Activated naive CD4-positive, alpha-beta T cell treated with anti-CD3 and anti-CD28 coated beads, Interleukin-2, amount 50 U/mL, for 72 hours (primary cell): ENCODE measurements around the gene PACRG. TPM values are rescaled to one million over a fixed set of nuclear protein-coding genes. Genes with fewer than 3 reads are reported as not detected.

Source experiments
- ATAC-seq, 2 donors: fragments of 150-1000 bp; cut with Tn5 transposase; 2 replicates each; pipeline ENCODE4 v1.10.0; 2021; ENCODE audit warnings: mild to moderate bottlenecking in 2 of 2, moderate library complexity in 2 of 2
- DNase-seq, 2 donors: peaks; one replicate each; pipeline ENCODE4 v3.0.0; 2021 to 2022; ENCODE audit warnings: low spot score in 2 of 2
- H3K27ac Mint-ChIP-seq, 2 donors: one replicate each; pipeline ENCODE4 v1.8.0; 2022; ENCODE audit warnings: mild to moderate bottlenecking in 2 of 2, mixed read lengths in 2 of 2
- H3K36me3 Mint-ChIP-seq, 2 donors: one replicate each; pipeline ENCODE4 v1.8.0; 2022; ENCODE audit warnings: mixed read lengths in 2 of 2
- H3K9me3 Mint-ChIP-seq, 2 donors: one replicate each; pipeline ENCODE4 v1.8.0; 2022; ENCODE audit warnings: mixed read lengths in 2 of 2
- total RNA-seq, 2 donors: library from RNA; stranded (reverse); gene quantifications; one replicate each; pipeline ENCODE4 v1.2.3, GENCODE V29; 2022

Gene PACRG
- total RNA-seq, 2 donors from 2014 or later = 0.43 TPM; not detected in 1

GRCh38 chr6:163164175-163164900 lies 436.6 kb downstream of the PACRG start:
- no peaks in the 10 kb centered on the region for H3K36me3 Mint-ChIP-seq
- no peak overlapping the region for H3K27ac Mint-ChIP-seq
- no peak for DNase-seq
- ATAC-seq = no peak
- H3K9me3 Mint-ChIP-seq = no peaks in the 10 kb centered on the region

- no peak for DNase-seq
- no peaks in the 10 kb centered on the region for H3K36me3 Mint-ChIP-seq
- no peak overlapping the region for H3K27ac Mint-ChIP-seq
- no peaks in the 10 kb centered on the region for H3K9me3 Mint-ChIP-seq
- no peak for ATAC-seq
These were observed 437.6 kb downstream of the PACRG start for GRCh38 chr6:163165155-163165910.

GRCh38 chr6:163165922-163166321 lies 438.1 kb downstream of the PACRG start:
- no peak for ATAC-seq
- no peaks in the 10 kb centered on the region for H3K9me3 Mint-ChIP-seq
- no peak for DNase-seq
- H3K27ac Mint-ChIP-seq = no peak overlapping the region
- H3K36me3 Mint-ChIP-seq = no peaks in the 10 kb centered on the region

GRCh38 chr6:163166507-163166906 lies 438.7 kb downstream of the PACRG start:
- Mint-ChIP-seq H3K36me3 (no peaks in the 10 kb centered on the region), H3K27ac (no peak overlapping the region), H3K9me3 (no peaks in the 10 kb centered on the region)
- DNase-seq = no peak
- ATAC-seq = no peak

- ATAC-seq (no peak), DNase-seq (no peak)
These were observed 441.7 kb downstream of the PACRG start for GRCh38 chr6:163169521-163169920.

GRCh38 chr6:163170294-163170883 lies 442.6 kb downstream of the PACRG start:
- Mint-ChIP-seq H3K36me3 (no peaks in the 10 kb centered on the region), H3K9me3 (no peaks in the 10 kb centered on the region), H3K27ac (no peak overlapping the region)
- DNase-seq (peak in 1 of 2 donors; percentile 45), ATAC-seq (peak; percentile 57 to 63)

More at GRCh38 chr6:163169521-163169920, 441.7 kb downstream of the PACRG start:
- H3K9me3 Mint-ChIP-seq = no peaks in the 10 kb centered on the region
- H3K36me3 Mint-ChIP-seq = no peaks in the 10 kb centered on the region
- no peak overlapping the region for H3K27ac Mint-ChIP-seq

- Mint-ChIP-seq H3K36me3 (no peaks in the 10 kb centered on the region), H3K27ac (no peak overlapping the region), H3K9me3 (no peaks in the 10 kb centered on the region)
- ATAC-seq (no peak), DNase-seq (no peak)
These were observed 446.0 kb downstream of the PACRG start for GRCh38 chr6:163173741-163174140.

GRCh38 chr6:163175301-163175700 lies 447.5 kb downstream of the PACRG start:
- Mint-ChIP-seq H3K27ac (peak overlapping the region in 1 of 2 donors; percentile 40), H3K9me3 (no peaks in the 10 kb centered on the region), H3K36me3 (no peaks in the 10 kb centered on the region)
- ATAC-seq (no peak), DNase-seq (no peak)

- H3K36me3 Mint-ChIP-seq = no peaks in the 10 kb centered on the region
- ATAC-seq = no peak
- no peak for DNase-seq
- H3K9me3 Mint-ChIP-seq = no peaks in the 10 kb centered on the region
- H3K27ac Mint-ChIP-seq = no peak overlapping the region
These were observed 448.3 kb downstream of the PACRG start for GRCh38 chr6:163176097-163176496.

- ATAC-seq = no peak
- H3K9me3 Mint-ChIP-seq = no peaks in the 10 kb centered on the region
- DNase-seq = no peak
- no peak overlapping the region for H3K27ac Mint-ChIP-seq
- no peaks in the 10 kb centered on the region for H3K36me3 Mint-ChIP-seq
These were observed 449.2 kb downstream of the PACRG start for GRCh38 chr6:163177007-163177406.

GRCh38 chr6:163177892-163178420 lies 450.2 kb downstream of the PACRG start:
- Mint-ChIP-seq H3K9me3 (no peaks in the 10 kb centered on the region), H3K27ac (no peak overlapping the region), H3K36me3 (no peaks in the 10 kb centered on the region)
- no peak for DNase-seq
- ATAC-seq = no peak

GRCh38 chr6:163179061-163179460 lies 451.3 kb downstream of the PACRG start:
- DNase-seq (no peak), ATAC-seq (no peak)
- Mint-ChIP-seq H3K36me3 (no peaks in the 10 kb centered on the region), H3K9me3 (no peaks in the 10 kb centered on the region), H3K27ac (no peak overlapping the region)

- no peak for ATAC-seq
- DNase-seq = no peak
- H3K27ac Mint-ChIP-seq = no peak overlapping the region
- H3K9me3 Mint-ChIP-seq = no peaks in the 10 kb centered on the region
- H3K36me3 Mint-ChIP-seq = no peaks in the 10 kb centered on the region
These were observed 451.9 kb downstream of the PACRG start for GRCh38 chr6:163179721-163180120.

GRCh38 chr6:163180874-163181541 lies 453.2 kb downstream of the PACRG start:
- peak in 1 of 2 donors; percentile 49 for ATAC-seq
- Mint-ChIP-seq H3K36me3 (no peaks in the 10 kb centered on the region), H3K27ac (no peak overlapping the region), H3K9me3 (no peaks in the 10 kb centered on the region)
- no peak for DNase-seq

GRCh38 chr6:163181666-163182180 lies 453.9 kb downstream of the PACRG start:
- Mint-ChIP-seq H3K9me3 (no peaks in the 10 kb centered on the region), H3K36me3 (no peaks in the 10 kb centered on the region), H3K27ac (no peak overlapping the region)
- ATAC-seq = no peak
- DNase-seq = no peak

- no peaks in the 10 kb centered on the region for H3K9me3 Mint-ChIP-seq
- DNase-seq = no peak
- ATAC-seq = no peak
- H3K36me3 Mint-ChIP-seq = no peaks in the 10 kb centered on the region
- no peak overlapping the region for H3K27ac Mint-ChIP-seq
These were observed 454.9 kb downstream of the PACRG start for GRCh38 chr6:163182696-163183095.

- ATAC-seq = no peak
These were observed 456.0 kb downstream of the PACRG start for GRCh38 chr6:163183806-163184205.

More at GRCh38 chr6:163183806-163184205, 456.0 kb downstream of the PACRG start:
- Mint-ChIP-seq H3K36me3 (no peaks in the 10 kb centered on the region), H3K9me3 (no peaks in the 10 kb centered on the region), H3K27ac (no peak overlapping the region)
- DNase-seq = no peak
